Stimulated activated CD4-positive, alpha-beta T cell treated with anti-CD3 and anti-CD28 coated beads, Interleukin-2, amount 100 ng/mL, for 48 hours (primary cell): ENCODE data around the gene ATP5MG.
"Not testable (repeated sequence)": the region's sequence is repeated elsewhere in the genome, so short reads cannot be mapped to it uniquely, and the experiment has no call there.

ENCODE experiments used
- DNase-seq, 2 donors: peaks; one replicate each; pipeline ENCODE4 v3.0.0-alpha.2; 2020

ATP5MG gene, protein sequence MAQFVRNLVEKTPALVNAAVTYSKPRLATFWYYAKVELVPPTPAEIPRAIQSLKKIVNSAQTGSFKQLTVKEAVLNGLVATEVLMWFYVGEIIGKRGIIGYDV

GRCh38 chr11:118401151-118401879 is at the start of gene ATP5MG:
Gene ATP5MG, plus strand, starts transcription at chr11:118401606. Its CDS starts 60 bp downstream, at chr11:118401666.
- peak; percentile 89 to 92 for DNase-seq

- DNase-seq, result no peak
These were observed 48.2 kb upstream of the ATP5MG start for GRCh38 chr11:118353084-118353710.

DNA sequence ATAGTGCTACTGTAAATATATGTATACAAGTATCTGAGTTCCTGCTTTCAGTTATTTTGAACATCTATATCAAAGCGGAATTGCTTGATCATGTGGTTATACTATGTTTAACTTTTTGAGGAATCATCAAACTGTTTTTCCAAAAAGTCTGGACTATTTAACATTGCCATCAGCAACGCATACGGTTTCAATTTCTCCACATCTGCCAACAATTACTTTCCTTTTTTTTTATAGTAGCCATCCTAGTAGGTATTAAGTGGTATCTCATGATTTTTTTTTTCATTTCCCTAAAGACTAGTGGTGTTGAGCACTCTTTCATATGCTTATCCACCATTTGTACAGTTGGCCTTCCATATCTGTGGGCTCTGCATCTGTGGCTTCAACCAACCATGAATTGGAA is 43.3 kb upstream of the ATP5MG start:
- DNase-seq, result no peak

GRCh38 chr11:118359295-118359958 is 42.0 kb upstream of the ATP5MG start, which contains the start of gene UBE4A:
Gene UBE4A, plus strand, starts transcription at chr11:118359600. Its CDS starts 5,481 bp downstream, at chr11:118365081.
- peak; percentile 98 to 99 for DNase-seq

GRCh38 chr11:118364956-118365615 is 36.3 kb upstream of the ATP5MG start:
- DNase-seq, result no peak

- DNase-seq, result no peak
These were observed 35.1 kb upstream of the ATP5MG start for GRCh38 chr11:118366287-118366686.

DNA sequence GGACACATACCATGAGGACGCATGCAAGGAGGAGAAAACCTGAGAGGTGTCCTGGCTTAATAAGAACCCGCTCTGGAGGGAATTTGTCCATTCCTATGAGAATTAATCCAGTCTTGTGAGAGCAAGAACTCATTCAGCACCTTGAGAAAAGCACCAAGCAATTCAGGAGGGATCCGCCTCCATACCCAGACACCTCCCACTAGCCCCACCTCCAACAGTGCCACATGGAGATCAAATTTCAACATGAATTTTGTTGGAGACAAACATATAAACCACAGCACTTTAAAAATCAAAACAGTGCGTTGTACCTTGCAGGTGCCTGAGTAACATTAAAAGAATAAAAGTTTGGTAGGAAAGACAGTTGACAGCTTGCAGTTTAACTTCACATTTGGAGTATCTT is 30.6 kb upstream of the ATP5MG start:
- DNase-seq, result no peak

- DNase-seq, result no peak
These were observed 28.1 kb upstream of the ATP5MG start for GRCh38 chr11:118373263-118373662.

GRCh38 chr11:118373871-118374270 is 27.5 kb upstream of the ATP5MG start:
- DNase-seq, result no peak

DNA sequence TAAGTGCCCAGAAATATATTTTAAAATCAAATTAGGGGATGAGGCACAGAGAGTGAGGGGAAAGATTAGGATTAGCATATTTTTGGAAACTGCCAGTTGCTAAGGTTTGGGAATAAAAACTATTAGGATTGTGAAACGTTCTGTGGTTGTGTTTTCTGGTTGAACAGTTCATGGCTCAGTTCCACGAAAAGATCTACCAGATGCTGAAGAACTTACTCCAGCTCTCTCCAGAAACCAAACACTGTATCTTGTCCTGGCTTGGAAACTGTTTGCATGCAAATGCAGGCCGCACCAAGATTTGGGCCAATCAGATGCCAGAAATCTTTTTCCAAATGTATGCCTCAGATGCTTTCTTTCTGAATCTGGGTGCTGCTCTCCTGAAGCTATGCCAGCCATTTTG is 26.7 kb upstream of the ATP5MG start:
- DNase-seq, result no peak

GRCh38 chr11:118375978-118376377 is 25.4 kb upstream of the ATP5MG start:
- no peak for DNase-seq

DNA sequence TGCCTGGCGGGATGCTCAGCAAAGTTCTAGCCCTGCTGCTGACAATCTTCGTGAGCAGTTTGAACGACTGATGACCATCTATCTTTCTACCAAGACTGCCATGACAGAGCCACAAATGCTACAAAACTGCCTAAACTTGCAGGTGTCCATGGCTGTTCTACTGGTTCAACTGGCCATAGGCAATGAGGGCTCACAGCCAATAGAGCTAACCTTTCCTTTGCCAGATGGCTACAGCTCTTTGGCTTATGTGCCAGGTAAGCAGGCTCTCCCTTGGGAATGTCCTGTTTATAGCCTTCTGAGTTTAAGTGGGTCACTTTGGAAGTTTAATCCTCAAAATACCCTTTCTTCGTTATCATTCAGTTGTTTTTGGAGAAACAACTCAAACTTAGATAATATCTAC is 21.9 kb upstream of the ATP5MG start:
- no peak for DNase-seq

GRCh38 chr11:118380571-118380970 is 20.8 kb upstream of the ATP5MG start:
- DNase-seq, result no peak

DNA sequence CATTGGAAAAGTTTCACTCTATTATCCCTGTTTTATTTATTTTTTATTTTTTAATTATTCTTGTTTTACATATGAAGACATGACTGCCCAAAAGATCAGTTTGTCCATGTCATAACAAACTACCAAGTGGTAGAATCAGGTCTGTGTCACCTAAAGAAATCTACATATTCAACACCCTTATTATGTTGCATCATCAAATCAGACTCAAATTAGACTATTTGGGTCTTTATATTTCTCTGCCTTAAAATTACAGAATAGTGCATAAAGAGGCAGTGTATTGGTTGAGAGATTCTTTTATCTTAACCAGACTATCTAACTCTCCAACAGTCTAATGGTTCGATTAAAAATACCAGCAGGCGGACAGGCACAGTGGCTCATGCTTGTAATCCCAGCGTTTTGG is 18.5 kb upstream of the ATP5MG start:
- no peak for DNase-seq

DNA sequence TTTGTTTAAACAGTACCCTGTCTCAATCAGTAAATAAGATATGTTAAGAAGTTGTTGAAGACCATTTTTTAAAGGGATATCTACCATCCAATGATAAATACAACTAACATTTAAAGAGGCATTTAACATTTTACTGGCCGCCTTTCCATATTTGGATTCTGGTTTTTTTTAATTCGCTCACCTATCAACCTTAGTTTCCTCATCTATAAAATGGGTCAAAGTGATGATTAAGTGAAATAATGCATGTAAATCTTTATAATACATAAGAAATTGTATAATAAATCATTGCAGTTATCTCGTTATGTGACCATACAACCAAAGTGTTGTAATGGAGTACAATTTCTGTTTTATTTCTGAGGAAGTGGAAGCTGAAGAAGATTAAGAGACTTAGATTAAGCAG is 17.7 kb upstream of the ATP5MG start:
- no peak for DNase-seq

DNA sequence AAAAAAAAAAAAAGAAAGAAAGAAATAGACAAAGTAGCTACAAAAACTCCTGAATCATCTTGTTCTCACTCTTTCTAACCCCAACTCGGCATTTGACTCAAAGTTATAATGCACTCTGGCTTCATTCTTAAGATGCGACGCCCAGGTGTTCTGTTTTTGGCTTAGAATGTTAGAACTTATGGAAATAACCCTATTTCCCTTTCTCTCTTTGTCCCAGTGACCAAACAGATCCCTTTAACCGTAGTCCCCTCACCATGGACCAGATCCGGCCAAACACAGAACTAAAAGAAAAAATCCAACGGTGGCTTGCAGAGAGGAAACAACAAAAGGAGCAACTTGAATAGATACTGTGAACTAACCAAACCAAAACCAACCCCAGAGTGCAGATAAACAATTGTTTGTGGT is 5.3 kb upstream of the ATP5MG start:
- no peak for DNase-seq

GRCh38 chr11:118397448-118397847 is 4.0 kb upstream of the ATP5MG start:
- no peak for DNase-seq

DNA sequence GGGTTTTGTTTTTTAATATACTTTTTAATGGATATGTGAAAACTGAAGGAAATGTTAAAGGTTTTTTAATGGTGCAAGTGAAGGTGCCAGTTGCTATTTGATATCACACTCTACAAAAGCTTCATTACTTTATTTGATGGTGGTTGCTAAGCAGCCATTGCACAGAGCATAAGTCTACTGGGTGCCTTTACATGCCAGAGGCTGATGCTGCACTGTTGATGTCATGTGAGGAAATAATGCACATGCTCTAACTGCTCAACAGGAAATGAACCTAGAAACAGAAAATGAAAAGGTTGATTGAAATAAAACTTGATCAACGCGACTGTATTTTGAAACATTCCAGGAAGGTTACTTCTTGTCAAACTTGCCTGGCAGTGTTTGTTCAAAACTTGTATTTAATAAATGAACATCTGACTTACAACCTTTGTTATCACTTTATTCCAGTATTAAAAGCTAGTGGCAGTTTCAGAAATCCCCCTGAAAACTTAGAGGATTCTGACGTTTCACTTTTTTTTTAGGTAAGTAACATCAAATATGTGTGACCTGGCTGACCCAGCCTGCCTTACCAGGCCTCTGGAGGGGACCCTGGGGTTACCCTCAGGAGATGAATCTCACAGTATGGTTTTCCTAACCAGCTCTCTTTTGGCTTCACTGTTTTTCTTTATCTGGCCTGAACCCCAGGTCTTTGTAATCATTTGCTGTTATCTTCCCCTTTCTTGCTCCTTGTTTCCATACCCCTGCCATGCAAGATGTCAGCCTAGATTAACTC is 2.4 kb upstream of the ATP5MG start:
- peak in 1 of 2 donors; percentile 21 for DNase-seq

DNA sequence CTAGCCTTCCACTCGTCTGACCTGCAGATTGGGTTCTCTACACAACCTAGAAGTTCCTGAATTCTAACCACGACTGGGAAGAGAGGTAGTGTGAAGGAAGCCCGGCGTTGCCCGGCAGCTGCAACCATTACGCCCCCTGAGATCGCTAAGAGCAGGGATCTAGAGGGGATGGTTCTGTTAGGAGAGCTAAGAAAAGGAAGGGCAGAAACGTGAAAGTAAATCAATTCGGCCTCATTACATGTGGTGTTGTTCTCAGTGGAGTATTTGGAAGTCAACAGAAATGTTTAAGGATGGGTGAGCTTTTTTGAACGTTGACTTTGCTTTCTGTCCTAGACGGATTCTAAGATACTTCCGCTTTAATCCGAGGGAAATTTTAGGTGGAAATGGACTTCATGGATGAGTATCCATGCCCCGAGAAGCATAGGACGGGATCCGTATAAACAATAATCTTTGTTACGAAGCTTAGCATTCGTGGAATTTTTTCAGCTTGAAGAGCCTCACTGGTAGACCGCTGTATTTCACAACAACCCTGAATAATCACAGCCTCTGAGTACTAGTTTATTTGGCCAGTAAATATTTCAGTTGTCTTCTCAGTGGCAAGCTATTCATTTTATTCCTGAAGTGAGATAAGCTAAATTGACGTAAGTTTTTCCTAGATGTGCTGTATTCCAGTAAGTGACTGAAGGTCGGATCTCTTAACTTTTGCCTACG is 629 bp downstream of the ATP5MG start:
- DNase-seq, result no peak

- not testable (repeated sequence) for DNase-seq
These were observed 1.2 kb downstream of the ATP5MG start for GRCh38 chr11:118402594-118402993.

DNA sequence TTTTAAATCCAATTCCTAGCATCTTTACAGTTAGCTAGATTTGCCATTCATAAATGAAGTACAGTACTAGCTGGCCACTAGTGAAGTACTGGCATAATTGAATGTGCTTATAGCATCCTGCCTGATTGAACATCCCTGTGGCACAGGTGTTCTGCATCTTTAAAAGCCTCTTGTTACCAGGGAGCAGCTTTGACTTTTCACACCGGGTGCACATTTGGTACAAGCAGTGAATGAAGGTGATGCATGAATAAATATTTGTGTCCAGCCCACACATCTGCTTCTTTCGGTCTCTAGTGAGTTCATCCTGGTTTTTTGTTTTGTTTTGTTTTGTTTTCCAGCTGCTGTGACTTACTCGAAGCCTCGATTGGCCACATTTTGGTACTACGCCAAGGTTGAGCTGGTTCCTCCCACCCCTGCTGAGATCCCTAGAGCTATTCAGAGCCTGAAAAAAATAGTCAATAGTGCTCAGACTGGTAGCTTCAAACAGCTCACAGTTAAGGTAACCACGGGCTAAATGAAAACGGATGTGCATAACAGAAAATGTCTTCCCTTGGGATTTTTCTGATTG is 5.3 kb downstream of the ATP5MG start:
- no peak for DNase-seq
